NT2/D1 (cell line): ENCODE data around the gene LDLRAD4.

ENCODE experiments used
- DNase-seq: peaks from one replicate; pipeline ENCODE4 v3.0.0-alpha.2; 2011; ENCODE audit warnings: low read depth, low spot score
- H3K27me3 ChIP-seq: 2 replicates; pipeline ENCODE4 v1.6.0; 2011; ENCODE audit warnings: mild to moderate bottlenecking; ENCODE audit not compliant: insufficient read length, insufficient read depth
- H3K36me3 ChIP-seq: 2 replicates; pipeline ENCODE4 v1.6.1; 2011; ENCODE audit warnings: mild to moderate bottlenecking, low read length, mixed read lengths; ENCODE audit not compliant: insufficient read depth, insufficient read length
- H3K4me1 ChIP-seq: 2 replicates; pipeline ENCODE4 v1.5.1; 2011; ENCODE audit not compliant: insufficient read depth, insufficient read length
- H3K4me3 ChIP-seq: 2 replicates; pipeline ENCODE4 v1.5.1; 2011; ENCODE audit warnings: low read depth; ENCODE audit not compliant: insufficient read length
- H3K9ac ChIP-seq: 2 replicates; pipeline ENCODE4 v1.6.0; 2011; ENCODE audit warnings: low read depth; ENCODE audit not compliant: insufficient read length
- H3K9me3 ChIP-seq: 2 replicates; pipeline ENCODE4 v1.5.1; 2011; ENCODE audit warnings: mild to moderate bottlenecking, low read length; ENCODE audit not compliant: insufficient read depth
- SUZ12 ChIP-seq: IDR thresholded peaks from 2 replicates; pipeline ENCODE4 v1.6.1; 2011; ENCODE audit not compliant: insufficient read length, insufficient read depth; ENCODE audit errors: extremely low read depth
- YY1 ChIP-seq: IDR thresholded peaks from 2 replicates; pipeline ENCODE4 v1.6.1; 2011; ENCODE audit not compliant: insufficient read length, insufficient read depth
- ZNF274 ChIP-seq: IDR thresholded peaks from 2 replicates; pipeline ENCODE4 v1.6.1; 2011; ENCODE audit warnings: mild to moderate bottlenecking, low read depth, low read length

The LDLRAD4 gene

GRCh38 chr18:13221869-13222855, 3.6 kb downstream of the LDLRAD4 start:
- no peak overlapping the region for H3K9ac ChIP-seq
- H3K4me3 ChIP-seq = no peak overlapping the region
- DNase-seq = no peak
- H3K27me3 ChIP-seq = peaks cover 9% of the 10 kb centered on the region
- no peaks in the 10 kb centered on the region for H3K9me3 ChIP-seq
- H3K4me1 ChIP-seq = peaks cover 2% of the 10 kb centered on the region
- TF ChIP-seq ZNF274 = no peak
- no peak for TF ChIP-seq YY1
- TF ChIP-seq SUZ12 = no peak
- no peaks in the 10 kb centered on the region for H3K36me3 ChIP-seq

DNA sequence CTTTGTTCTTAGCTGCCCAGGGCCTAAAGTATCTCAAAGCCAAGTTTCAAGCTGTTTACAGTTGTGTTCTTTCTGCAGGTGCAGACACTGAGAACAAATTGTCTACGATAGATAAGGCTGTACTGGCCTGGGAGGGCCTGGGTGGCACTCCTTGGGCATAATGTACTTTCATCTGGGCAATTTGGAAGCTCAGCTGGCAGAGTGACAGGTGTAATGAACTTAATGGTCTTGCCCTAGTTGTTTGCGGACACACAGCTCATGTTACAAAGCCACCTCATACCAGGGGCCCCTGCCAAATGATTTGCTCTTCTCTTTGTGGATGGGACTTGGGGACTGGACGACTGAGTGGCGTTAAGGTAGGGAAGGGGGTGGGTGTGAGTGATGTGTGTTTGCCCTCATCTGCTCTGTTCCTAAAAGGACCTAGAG, 4.3 kb downstream of the LDLRAD4 start:
- no peak for DNase-seq
- TF ChIP-seq SUZ12 = no peak
- TF ChIP-seq YY1 = no peak
- no peak for TF ChIP-seq ZNF274
- no peaks in the 10 kb centered on the region for H3K9me3 ChIP-seq
- H3K27me3 ChIP-seq = peaks cover 9% of the 10 kb centered on the region
- H3K36me3 ChIP-seq = peaks cover 3% of the 10 kb centered on the region
- H3K4me3 ChIP-seq = no peak overlapping the region
- peaks cover 2% of the 10 kb centered on the region for H3K4me1 ChIP-seq
- H3K9ac ChIP-seq = no peak overlapping the region

- Histone ChIP-seq H3K4me1 (peaks cover 2% of the 10 kb centered on the region), H3K9me3 (no peaks in the 10 kb centered on the region), H3K4me3 (no peak overlapping the region), H3K27me3 (peaks cover 9% of the 10 kb centered on the region), H3K9ac (no peak overlapping the region), H3K36me3 (peaks cover 4% of the 10 kb centered on the region)
- TF ChIP-seq YY1 = no peak
- no peak for TF ChIP-seq SUZ12
- TF ChIP-seq ZNF274 = no peak
- DNase-seq = no peak
These were observed 5.0 kb downstream of the LDLRAD4 start for GRCh38 chr18:13223311-13224143.

DNA sequence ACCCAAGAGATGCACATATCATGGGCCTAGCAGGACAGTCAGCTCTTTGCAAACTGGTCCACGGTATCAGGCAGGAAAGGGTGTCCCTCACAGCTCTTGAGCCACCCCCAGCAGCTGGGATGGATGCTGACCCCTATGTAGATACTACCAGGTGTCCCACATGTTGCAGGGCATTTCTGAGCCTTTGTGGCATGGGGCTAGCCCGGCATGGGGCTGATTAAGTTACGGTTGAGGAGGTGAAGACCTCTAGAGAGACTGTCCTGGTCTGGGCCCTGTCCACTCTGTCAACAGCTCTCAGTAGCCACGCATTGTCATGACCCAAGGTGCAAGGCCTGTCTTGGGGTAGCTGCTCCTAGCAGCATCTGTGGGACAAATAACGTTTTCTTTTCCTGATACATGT, 6.7 kb downstream of the LDLRAD4 start:
- Histone ChIP-seq H3K9me3 (no peaks in the 10 kb centered on the region), H3K27me3 (no peaks in the 10 kb centered on the region), H3K4me1 (peaks cover 2% of the 10 kb centered on the region), H3K9ac (no peak overlapping the region), H3K36me3 (peaks cover 4% of the 10 kb centered on the region), H3K4me3 (no peak overlapping the region)
- TF ChIP-seq ZNF274 (no peak), YY1 (no peak), SUZ12 (no peak)
- no peak for DNase-seq

DNA sequence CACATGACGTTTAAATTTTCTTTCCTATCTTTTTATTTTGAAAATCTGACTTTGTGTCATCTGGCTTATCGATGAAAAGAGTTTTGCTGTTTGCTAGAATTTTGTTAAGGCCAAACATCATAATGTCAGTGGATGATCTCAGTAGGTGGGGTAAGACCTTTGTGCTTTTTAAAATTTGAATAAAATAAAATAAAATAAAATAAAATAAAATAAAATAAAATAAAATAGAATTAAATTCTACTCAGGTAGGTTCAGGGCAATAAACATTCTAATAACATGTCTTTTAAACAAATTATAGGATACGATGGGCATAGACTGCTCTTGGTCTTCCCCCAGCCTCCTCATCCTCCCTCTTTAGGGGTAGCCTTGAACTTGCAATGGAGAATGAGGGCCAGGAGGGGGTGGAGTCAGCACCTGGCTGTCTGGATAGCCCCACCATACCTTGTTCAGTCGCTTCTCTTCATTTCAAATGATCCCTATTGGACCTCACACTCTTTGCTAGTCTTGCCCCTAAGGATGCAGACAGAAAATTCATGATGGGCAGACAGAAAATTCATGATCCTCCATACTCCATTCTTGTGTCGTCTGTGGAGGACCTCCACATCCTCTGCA, 8.1 kb downstream of the LDLRAD4 start:
- no peaks in the 10 kb centered on the region for H3K27me3 ChIP-seq
- H3K4me1 ChIP-seq = peaks cover 2% of the 10 kb centered on the region
- no peak for DNase-seq
- H3K9me3 ChIP-seq = no peaks in the 10 kb centered on the region
- peaks cover 7% of the 10 kb centered on the region for H3K36me3 ChIP-seq
- no peak overlapping the region for H3K4me3 ChIP-seq
- no peak overlapping the region for H3K9ac ChIP-seq
- TF ChIP-seq SUZ12 = no peak
- no peak for TF ChIP-seq YY1
- no peak for TF ChIP-seq ZNF274

GRCh38 chr18:13227910-13228309, 9.3 kb downstream of the LDLRAD4 start:
- Histone ChIP-seq H3K4me1 (no peaks in the 10 kb centered on the region), H3K9me3 (no peaks in the 10 kb centered on the region), H3K27me3 (no peaks in the 10 kb centered on the region), H3K4me3 (no peak overlapping the region), H3K9ac (no peak overlapping the region), H3K36me3 (peaks cover 7% of the 10 kb centered on the region)
- no peak for TF ChIP-seq YY1
- no peak for TF ChIP-seq SUZ12
- no peak for TF ChIP-seq ZNF274
- no peak for DNase-seq
